GM18907 (cell line): ENCODE data around the gene TFIP11.
"Not testable (repeated sequence)": the region's sequence is repeated elsewhere in the genome, so short reads cannot be mapped to it uniquely, and the experiment has no call there.

Experiments
- ATAC-seq: cut with Tn5 transposase; IDR thresholded peaks from one replicate; pipeline ENCODE4 v1.9.1; 2021; ENCODE audit warnings: mild to moderate bottlenecking, moderate library complexity; ENCODE audit not compliant: unreplicated experiment

The TFIP11 gene

DNA sequence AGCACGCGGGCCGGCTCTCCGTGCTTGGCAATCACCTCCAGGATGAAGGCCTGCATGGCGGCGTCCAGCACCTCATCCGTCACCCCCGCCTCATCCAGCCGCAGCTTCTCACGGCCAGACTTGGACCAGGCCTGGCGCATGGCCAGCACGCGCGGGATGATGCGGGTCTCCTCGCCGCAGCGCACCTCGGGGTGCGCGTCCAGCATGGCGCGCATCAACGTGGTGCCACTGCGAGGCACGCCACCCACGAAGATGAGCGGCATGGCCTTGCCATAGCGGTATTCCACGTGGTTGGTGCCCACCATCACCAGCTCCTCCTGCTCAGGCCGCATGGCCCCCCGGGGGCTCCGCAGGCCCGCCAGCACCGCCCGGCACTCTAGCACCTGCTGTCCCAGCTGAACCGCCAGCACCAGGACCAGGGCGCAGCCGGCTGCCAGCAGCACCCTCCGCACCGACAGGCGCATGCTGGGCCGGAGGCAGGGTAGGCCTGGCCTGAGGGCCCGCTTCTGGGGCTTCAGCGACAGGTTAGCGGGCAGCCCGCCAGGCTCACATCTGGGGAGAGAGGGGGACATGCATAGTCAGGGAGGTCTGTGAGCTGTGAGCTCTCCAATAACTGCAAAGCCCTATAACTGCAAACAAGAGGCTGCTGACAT is 29.0 kb upstream of the TFIP11 start:
- no peak for ATAC-seq

DNA sequence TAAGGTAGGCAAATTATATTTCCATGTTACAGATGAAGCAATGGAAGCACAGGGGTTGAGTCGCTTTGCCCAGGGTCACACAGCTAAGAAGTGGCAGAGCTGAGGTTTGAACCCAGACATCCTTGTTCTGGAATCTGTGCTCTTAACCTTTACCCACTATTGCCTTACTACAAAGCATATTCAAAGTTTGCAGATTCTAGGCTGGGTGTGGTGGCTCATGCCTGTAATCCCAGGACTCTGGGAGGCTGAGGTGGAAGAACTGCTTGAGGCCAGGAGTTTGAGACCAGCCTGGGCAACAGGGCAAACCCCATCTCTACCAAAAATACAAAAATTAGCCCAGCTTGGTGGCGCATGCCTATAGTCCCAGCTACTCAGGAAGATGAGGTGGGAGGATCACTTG is 27.8 kb upstream of the TFIP11 start:
- no peak for ATAC-seq

DNA sequence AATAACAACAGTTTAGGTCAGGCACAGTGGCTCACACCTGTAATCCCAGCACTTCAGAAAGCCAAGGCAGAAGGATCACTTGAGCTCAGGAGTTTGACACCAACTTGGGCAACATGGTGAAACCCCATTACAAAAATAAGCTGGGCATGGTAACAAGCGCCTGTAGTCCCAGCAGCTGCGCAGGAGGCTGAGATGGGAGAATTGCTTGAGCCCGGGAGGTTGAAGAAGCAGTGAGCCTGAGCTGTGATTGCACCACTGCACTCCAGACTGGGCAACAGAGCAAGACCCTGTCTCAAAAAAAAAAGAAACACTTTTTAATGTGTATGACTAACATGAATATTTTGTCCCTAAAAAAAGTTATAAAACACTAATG is 24.5 kb upstream of the TFIP11 start:
- no peak for ATAC-seq

DNA sequence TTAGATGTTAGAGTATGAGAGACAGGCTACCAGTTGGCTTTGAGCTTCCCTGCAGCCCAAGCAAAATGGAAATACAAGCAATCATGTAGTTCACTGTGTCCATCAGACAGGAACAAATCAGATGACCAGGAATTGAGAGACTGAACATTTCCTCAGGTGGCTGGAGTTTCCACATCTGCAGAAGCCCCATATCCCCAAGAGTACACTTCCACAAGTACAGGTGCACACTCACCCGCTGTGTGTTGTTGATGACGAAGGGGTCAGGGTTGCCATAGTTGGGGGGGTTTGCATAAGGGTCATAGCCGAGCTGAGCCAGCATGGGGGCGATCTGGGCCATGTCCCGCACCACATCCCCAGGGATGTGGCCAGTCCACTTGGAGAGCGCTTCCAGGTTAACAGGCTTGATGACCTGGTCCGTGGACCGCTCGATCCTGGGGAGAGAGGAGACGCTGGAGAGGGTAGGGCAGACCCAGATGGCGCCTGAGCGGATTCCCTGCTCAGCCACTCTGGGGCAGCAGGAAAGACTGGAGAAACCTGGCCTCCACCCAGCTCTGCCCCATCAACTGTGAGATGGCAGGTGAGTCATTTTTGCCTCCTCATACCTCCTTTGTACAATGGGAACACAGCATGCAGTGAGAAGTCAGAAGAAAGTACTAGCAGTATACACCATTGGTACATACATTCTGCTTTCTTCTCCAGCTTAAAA is 23.9 kb upstream of the TFIP11 start:
- no peak for ATAC-seq

DNA sequence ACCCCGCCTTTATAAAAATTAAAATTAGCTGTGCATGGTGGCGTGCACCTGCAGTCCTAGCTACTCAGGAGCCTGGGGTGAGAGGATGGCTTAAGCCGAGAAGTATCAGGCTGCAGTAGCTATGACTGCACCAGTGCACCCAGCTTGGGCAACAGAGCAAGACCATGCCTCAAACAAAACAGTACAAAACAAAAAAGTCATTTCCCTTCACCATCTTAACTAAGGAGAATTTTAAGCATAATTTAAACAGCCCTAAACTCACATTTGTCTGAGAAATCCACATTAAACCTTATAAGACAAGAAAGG is 23.3 kb upstream of the TFIP11 start:
- ATAC-seq = no peak

DNA sequence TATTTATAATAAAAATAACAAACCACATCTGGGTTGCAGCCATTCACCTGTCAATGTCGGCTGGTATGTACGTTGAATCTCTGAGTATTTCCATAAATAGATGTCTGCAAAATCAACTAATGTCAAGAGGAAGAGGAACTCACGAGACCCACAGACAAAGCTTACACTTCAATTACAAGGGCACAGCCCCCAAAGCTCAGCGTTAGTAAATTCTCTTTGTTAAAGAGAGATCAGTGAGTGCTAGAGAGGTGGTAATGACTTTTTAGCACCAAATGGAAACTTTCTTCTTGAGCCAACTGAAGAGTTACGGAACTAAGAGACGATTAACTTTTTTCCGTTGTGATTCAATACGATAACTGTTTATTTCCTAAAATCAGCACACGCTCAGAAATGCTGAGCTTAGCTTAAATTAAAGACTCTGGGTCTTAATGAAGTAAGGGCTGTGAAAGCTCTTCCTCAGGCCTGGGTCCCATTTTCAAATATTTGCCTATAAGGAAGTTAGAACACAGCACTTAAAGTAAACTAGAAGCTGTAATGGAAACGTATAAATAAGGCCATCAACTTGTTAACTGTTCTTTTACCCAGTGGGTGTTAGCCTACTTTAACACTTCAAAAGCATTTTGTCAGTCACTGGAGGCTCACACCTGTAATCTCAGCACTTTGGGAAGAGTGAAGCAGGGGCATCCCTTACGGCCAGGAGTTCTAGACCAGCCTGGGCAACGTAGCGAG is 22.8 kb upstream of the TFIP11 start:
- ATAC-seq = no peak

DNA sequence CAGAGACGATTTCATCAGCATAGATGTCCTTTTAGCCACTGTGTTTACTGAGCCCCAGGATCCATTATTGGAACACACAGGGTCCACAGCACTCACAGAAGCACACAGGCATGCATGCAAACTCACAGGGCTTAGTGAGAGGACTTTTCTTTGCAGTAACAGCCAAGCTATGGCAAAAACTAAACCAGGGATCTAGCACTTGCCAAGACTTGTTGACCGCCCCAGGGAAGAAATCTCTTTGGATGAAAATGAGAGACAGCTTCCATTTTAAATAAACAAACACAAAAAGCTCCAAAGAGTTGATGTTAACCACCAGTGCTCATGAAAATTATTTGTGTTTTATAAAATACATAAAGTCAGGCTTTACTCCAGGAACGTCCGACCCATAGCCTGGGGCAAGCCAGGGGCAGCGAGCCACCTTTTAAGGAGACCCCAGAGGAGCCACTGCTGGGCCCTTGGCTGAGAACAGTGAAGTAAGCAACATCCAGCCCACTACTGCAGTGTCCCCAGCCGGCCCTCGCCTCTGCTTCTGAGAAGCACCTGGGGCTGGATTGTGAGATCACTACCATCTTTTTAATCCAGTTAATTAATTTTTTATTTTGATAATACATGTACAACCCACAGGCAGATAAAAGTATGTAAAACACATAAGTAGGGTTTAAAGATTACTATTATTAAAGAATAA is 22.0 kb upstream of the TFIP11 start:
- ATAC-seq = no peak

DNA sequence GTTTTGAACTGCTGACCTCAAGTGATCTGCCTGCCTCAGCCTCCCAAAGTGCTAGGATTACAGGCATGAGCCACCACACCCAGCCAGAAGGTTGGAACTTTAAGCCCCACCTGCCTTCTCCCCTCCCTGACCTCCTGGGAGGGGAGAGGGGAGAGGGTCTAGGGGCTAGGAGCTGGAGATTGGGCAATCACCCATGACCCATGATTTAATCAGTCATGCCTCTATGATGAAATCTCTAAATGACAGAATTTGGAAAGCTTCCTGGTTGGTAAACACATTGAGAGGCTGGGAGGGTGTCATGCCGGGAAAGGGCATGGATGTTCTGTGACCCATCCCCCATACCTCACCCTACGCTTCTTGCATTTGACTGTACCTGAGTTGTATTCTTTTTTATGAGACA is 17.1 kb upstream of the TFIP11 start:
- no peak for ATAC-seq

DNA sequence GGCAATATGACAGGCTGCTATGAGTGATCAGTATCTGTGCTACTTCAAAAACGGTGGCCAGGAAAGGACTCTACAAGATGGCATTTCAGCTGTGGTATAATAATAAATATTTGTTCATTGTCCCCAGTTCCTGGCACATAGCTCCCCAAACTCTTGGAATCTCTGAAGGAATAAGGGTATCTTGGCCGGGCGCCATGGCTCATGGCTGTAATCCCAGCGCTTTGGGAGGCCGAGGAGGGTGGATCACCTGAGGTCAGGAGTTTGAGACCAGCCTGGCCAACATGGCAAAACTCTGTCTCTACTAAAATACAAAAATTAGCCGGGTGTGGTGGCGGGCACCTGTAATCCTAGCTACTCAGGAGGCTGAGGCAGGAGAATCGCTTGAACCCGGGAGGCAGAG is 16.2 kb upstream of the TFIP11 start:
- not testable (repeated sequence) for ATAC-seq

DNA sequence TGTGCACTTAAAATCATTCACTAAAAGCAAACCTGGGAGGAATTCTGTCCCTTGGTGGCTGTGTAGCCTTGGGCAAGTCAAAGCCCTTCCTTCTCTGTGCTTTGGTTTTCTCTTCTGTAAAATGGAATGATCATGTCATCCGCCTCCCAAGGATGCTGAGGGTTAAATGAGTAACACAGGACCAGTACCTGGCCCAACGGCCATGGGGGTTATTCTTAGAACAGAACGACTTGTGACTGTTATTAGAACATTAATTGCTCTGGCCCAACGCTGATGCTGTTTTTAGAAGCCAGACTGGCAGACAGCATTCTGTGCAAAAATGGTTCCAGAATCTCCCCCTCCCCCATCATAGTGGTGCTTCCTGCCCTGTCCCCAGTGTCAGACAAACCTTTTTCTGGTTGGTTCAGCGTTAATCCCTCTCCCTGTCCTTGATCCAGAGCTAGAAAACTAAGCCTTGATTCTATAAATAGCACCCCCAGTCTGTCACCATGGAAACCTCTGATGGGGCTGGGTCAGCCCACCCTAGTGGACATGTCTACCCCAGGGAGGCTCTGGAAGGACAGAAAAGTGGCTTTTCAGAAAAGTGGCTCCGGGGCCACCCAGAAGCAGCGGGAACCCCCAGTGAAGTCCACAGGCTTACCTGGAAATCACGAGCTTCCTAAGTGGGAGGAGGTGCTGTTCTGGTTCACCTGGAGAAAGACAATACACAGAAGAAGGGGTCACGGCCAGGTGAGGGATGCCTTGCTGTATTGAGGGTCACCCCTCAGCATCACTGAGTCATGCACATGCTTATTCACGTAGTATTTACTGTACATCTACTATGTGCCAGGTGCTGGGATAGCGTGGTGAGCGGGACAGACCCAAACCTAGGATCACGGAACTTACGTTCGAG is 15.5 kb upstream of the TFIP11 start:
- no peak for ATAC-seq

DNA sequence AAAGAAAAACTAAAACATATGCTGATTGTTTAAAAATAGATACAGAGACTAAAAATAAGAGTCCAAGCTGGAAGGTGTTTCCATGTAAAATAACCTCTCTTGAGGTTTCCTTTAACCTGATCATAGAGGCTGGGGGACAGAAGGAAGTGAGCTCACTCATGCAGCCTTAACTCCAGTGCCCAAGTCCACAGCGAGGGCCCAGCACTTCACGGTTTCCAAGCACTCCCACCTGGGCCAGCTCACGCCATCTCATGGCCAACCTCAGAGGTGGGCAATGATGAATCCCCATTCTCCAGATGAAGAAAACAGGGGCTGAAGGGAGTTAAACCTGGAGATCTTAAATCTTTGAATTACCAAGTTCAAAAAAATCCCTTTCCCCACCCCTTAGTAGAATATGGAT is 14.9 kb upstream of the TFIP11 start:
- no peak for ATAC-seq

DNA sequence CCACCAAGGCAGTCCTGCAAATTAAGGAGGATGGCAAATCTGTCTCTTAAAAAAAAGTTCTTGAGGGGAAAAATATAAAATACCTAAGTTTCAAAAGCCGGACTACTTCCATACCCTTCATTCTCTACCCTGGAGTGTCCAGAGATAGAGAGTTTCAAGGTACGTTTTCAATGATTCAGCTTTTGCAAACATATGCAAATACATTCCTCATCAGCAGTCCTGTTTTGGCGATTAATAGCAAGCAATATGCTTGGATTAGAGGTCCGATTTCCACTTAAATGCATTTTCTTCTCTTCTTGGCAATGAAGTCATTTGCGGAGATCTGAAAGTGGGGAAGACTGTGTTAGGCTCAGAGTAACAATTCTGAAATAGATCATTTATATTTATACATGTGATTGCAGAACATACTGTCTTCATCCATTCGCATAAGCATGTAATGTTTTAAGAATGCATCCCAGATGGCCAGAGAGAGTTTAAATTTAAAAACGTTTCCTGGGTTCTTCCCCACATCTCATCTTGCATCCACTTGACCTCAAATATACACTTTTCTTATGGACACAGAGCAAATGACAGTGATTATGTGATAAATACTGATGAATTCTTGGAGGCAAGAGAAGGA is 13.8 kb upstream of the TFIP11 start:
- ATAC-seq = no peak

DNA sequence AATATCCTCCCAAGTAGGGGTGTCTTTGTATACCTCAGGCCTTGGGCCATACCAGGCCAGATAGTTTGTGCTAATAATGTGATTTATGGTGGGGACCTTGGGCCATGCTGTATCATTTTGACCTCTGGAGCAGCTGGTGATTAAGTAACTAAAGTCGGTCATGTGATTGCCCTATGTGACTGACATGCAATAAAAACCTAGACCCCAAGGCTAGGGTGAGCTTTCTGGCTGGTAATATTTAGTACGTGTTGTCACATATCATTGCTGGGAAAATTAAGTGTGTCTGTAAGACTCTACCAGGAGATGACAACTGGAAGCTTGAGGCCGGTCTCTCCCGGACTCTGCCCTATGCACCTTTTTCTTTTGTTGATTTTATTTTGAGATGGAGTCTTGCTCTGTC is 12.6 kb upstream of the TFIP11 start:
- ATAC-seq = no peak

DNA sequence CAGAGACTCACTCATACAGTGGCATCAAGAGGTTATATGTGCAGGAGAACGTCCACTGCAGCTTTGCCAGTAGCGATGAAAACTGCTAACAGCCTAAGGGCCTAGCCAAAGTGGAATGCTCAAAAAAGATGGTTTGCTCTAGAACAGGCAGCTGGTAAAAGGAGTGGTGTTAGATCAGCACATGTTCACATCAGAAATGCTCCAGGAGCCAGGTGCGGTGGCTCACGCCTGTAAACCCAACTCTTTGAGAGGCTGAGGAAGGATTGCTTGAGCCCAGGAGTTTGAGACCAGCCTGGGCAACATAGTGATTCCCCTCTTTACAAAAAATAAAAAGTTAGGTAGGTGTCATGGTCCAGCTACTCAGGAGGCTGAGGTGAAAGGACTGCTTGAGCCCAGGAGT is 10.3 kb upstream of the TFIP11 start:
- ATAC-seq = no peak

DNA sequence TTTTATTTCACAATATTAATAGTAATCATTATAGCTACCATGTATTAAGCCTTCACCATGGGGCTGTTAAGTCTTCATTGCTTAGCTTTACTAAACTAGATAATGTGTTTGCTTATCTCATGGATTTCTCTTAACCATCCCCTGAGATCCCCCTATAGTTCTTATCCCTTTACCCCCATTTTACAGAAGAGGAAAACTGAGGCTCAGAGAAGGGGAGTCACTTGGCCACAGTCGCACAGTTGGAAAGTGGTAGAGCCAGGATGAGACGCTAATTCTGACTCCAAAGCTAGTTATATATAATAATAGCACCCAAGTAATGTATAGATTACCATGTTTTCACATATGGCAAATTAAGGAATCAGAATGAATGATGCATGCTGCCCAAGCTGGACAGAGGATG is 9.7 kb upstream of the TFIP11 start:
- ATAC-seq = no peak

DNA sequence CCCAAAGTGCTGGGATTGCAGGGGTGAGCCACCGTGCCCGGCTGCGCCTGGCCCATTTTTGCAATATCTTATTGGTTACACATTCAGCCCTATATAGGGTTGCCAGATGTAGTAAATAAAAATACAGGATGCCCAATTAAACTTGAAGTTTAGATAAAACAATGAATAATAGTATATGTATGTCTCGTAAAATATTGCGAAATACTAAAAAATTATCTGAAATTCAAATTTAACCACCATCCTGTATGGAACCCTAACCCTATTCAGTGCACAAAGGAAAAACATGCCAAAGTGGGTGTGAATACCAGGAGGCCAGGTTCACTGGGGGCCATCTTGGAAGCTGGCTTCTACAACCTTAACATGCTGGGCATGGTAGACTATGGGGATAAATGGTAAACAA is 5.2 kb upstream of the TFIP11 start:
- no peak for ATAC-seq

DNA sequence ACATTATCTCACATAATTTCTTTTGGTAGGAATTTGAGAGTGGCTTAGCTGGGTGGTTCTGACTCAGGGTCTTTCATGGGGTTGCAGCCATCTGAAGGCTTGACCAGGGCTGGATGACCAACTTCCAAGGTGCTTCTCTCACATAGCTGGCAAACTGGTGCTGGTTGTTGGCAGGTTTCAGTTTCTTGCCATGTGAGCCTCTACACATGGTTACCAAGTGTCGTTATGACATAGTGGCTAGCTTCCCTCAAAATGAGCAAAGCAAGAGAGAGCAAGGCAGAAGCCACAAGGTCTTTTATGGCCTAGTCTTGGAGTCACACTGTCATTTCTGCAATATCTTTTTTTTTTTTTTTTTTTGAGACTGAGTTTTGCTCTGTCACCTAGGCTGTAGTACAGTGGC is 4.2 kb upstream of the TFIP11 start:
- ATAC-seq = no peak

DNA sequence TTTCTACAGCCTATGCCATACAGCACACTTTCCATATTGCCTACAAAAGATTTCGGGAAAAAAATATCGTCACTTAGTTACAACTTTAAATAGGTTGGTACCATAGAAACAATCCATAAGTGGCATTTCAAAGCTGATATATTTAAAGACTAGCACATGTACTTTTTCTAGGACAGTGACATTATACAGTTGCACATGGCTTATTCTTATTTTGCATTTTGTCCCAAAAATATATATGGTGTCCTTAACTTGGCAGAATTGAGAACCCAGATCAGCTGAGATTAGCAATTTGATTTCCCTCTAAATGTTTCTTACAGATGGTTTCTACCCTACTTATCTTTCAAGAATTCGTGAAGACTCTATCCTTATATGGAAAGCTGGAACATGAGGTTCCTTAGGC is 3.7 kb upstream of the TFIP11 start:
- no peak for ATAC-seq

DNA sequence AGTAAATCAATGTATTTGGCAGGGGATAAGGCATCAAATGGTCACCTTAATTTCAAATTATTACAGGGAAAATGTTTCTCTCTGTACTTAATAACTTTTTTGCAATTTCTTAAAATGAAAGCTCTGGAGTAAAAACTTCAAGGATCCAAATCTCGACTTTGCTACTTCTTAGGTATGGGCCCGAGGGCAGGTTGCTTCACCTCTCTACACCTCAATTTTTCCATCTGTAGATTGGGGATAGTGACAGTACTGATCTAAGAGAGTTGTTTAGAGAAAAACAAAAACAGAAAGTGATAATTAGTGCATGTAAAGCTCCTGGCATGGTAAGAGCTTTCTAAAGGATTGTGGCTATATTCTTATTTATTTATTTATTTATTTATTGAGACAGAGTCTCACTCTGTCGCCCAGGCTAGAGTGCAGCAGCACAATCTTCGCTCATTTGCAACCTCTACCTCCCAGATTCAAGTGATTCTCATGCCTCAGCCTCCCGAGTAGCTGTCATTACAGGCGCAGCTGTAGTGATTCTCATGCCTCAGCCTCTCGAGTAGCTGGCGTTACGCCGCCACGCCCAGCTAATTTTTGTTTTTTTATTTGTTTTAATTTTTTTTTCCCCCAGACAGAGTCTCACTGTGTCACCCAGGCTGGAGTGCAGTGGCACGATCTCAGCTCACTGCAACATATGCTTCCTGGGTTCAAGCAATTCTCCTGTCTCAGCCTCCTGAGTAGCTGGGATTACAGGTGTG is 2.3 kb upstream of the TFIP11 start:
- no peak for ATAC-seq

DNA sequence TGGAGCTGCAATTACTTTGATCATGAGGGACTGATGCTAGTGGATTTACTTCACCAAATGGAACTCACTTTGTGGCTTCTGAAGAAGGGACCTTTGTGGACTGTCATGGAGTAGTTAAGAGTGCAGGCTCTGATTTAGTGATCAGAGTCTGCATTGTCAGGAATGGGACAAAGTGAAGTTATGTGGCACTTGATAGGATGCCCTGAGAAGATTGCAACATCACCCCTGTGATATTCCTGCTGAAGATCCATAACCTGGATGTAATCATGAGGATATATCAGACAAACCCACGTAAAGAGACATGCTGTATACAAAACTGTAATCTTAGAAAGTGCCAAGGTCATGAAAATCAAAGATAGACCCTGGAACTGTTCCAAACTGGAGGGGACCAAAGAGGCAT is 1.6 kb upstream of the TFIP11 start:
- no peak for ATAC-seq
